AG09309 (cell line): ENCODE measurements around the gene GDF7.

ENCODE experiments used
- DNase-seq: peaks from one replicate; pipeline ENCODE4 v3.0.0-alpha.2; 2010; ENCODE audit warnings: low read depth
- H3K4me3 ChIP-seq: 2 replicates; pipeline ENCODE4 v1.5.1; 2011; ENCODE audit warnings: mild to moderate bottlenecking, low read depth, low read length, moderate library complexity; ENCODE audit not compliant: control insufficient read depth
- TF ChIP-seq, protein P1 (sequence below): IDR thresholded peaks from 2 replicates; pipeline ENCODE4 v1.5.1; 2011; ENCODE audit warnings: mild to moderate bottlenecking, low read depth, low read length, inconsistent platforms; ENCODE audit not compliant: insufficient read depth, control insufficient read depth; ENCODE audit errors: missing control alignments

The GDF7 gene

DNA sequence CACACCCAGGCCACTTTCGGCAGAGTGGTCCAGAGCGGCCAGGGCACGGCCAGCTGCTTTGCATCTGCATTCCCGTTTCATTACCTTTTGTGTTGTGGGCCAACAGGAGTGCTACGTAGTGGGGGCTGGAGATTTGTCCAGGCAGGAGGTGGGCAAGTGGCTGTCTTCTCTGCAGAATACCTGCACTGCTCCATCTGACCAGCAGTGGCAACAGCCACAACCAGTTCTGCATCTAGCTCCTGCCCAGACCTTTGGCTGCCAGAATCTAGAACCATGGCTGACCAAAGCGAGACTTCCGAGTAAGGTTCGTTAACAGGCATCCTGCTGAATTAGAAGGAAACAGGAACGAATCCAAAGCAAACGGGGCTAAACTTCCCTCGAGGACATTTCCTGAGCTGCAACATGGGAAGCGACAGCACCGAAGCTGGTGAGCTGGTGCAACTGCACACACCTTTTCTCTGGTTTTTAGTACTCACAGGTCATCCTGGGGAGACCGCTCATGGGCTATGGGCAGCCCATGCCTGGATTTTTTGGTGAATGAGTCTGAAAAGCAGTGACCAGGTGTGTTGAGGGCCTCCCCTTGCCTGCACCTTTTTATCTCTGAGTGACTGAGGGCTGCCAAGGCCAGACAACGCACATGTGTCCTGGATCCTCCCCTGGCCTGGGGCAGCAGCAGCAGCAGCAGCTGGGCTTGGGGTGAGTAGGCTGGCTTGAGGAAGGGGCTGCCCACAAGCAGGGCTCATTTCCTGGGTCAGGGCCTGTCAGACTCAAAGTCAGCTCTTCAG, 10.5 kb downstream of the GDF7 start:
- H3K4me3 ChIP-seq = no peak overlapping the region

DNA sequence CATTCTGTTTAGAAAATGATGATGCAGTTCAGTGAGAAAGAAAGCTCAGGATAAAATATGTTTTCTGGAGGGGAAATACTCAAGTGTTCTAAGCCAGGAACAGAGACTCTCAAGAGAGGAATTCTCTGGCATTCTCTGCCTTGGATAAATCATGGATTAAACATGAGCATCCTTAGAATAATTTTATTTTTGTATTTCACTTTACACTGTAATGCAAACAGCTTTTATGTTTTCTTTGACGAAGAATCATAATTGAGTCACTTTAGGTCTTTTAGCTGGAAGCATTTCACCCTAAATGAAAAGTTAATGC, 11.1 kb downstream of the GDF7 start:
- no peak for DNase-seq
- TF ChIP-seq, protein P1, sequence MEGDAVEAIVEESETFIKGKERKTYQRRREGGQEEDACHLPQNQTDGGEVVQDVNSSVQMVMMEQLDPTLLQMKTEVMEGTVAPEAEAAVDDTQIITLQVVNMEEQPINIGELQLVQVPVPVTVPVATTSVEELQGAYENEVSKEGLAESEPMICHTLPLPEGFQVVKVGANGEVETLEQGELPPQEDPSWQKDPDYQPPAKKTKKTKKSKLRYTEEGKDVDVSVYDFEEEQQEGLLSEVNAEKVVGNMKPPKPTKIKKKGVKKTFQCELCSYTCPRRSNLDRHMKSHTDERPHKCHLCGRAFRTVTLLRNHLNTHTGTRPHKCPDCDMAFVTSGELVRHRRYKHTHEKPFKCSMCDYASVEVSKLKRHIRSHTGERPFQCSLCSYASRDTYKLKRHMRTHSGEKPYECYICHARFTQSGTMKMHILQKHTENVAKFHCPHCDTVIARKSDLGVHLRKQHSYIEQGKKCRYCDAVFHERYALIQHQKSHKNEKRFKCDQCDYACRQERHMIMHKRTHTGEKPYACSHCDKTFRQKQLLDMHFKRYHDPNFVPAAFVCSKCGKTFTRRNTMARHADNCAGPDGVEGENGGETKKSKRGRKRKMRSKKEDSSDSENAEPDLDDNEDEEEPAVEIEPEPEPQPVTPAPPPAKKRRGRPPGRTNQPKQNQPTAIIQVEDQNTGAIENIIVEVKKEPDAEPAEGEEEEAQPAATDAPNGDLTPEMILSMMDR = no peak
- no peak overlapping the region for H3K4me3 ChIP-seq

More for the DNA sequence above, 10.5 kb downstream of the GDF7 start:
- TF ChIP-seq, protein P1 = no peak
- DNase-seq = no peak

DNA sequence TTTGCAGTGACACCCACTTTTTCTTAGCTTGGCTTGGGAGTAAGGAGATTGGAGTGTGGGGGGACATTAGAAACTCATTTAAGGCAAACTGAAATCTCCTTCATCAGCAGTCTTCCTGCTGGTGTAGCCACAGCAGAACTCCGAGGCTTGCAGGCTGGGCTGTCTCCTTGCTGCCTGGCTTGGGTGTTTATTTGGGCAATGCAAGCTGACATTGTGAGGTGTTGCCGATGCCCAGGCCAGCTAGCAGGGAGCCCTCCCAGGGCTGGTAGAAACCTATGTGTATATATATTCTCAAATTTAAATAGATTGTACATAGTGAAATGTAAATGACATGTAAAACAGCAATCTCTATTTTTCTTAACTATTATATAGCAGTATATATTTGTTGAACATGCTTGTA, 11.8 kb downstream of the GDF7 start:
- TF ChIP-seq, protein P1 = no peak
- H3K4me3 ChIP-seq = no peak overlapping the region

DNA sequence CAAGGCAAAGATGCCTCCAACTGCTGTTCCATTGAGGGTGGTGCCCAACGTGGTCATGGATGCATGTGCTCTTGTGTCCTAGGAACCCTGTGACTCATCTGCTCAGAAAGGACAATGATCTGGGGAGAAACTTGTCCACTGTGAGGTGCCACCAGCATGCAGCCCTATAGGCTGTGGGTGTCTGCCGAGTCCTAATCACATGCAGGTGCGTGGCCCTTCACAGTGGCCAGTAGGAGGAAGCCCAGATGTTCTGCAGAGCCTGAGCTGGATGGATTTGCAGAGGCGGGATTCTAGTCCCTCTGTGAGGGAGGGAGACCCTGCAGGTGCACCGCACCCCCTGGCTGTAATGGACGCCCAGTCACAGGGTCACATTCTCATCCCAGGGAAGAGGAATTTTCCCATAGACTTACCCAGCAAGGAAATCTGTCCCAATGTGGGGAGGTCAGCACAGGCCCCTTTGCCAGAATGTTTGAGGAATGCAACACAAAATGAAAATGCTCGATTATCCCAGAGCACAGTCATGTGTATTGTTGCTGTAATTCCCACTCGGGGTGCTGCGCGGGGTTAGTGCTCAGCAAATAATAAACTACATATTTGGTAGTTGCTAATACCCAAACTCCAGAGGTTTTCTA, 13.9 kb downstream of the GDF7 start:
- DNase-seq = no peak
- TF ChIP-seq, protein P1 = no peak
- no peak overlapping the region for H3K4me3 ChIP-seq

More for the DNA sequence above, 11.8 kb downstream of the GDF7 start:
- no peak for DNase-seq

DNA sequence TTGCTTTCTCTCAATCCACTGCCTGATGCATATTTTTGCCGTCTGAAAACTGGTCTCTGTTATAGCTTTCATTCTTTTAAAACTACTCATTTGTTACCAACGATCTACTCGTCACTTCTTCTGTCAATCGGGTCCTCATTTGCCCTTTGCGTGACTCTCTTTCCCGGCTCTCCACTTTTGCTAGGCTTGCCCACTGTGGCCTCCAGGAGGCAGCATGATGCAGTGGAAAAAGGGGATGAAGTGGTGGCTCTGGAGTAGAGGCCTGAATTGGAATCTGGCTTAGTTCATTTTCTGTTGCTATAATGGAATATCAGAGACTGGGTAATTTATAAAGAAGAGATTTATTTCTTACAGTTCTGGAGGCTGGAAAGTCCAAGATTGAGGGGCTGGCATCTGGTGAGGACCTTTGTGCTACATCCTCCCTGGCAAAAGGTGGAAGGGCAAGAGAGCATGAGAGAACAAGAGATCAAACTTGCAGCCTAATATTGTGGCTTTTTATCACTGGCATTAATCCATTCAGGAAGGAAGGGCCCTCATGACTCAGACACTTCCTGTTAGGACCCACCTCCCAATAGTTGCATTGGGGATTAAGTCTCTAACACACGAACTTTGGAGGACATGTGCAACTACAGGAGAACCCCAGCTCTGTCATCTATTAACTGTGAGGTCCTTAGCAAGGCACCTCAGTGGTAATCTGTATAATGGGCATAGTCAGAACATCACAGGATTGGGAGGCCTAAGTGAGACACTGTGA, 15.4 kb downstream of the GDF7 start:
- H3K4me3 ChIP-seq = no peak overlapping the region
- TF ChIP-seq, protein P1 = peak; percentile 73
- no peak for DNase-seq

DNA sequence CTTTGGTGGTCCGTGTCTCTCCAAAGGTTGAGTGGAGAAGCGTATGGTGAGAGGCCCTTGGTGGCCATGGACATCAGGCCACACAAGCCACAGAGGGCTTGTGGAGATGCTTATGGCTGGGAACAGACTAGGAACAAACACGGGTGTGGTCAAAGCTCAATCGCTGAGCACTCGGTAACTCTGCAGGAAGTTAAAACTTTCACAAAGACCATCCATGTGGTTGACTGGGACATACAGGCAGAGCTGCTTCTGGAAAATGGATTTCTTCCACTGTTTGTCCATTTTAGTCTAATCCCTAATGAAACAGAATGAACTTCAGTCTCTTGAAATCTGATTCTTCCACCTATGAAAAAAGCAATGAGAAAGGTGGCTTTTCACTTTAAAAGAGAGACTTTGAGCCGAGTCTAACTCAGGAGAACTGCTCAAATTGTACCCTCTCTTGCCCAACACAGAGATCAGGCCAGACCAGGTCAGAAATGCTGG, 17.7 kb downstream of the GDF7 start:
- H3K4me3 ChIP-seq = no peak overlapping the region
- TF ChIP-seq, protein P1 = no peak
- DNase-seq = no peak
